HEK293 (cell line): ENCODE results near the gene DYNLL1.

Experiments
- CTCF ChIA-PET: fragments of 350-600 bp; formaldehyde crosslinking; extraction: SDS; loops from one replicate; lab custom pipeline; 2021; ENCODE audit warnings: antibody characterized with exemption; lab: Yijun Ruan, JAX
- POLR2A ChIA-PET: fragments of 300-600 bp; formaldehyde crosslinking; extraction: SDS; loops from one replicate; lab custom pipeline; 2020; ENCODE audit warnings: antibody characterized with exemption, inconsistent platforms; lab: Yijun Ruan, JAX
- H3K27ac ChIP-seq: fragments of 200-500 bp; sonication (Bioruptor generic); 2 replicates; pipeline ENCODE4 v1.5.1; 2014; ENCODE audit warnings: low read depth, low read length, control low read depth, inconsistent platforms; ENCODE audit errors: extremely low read depth
- H3K36me3 ChIP-seq, 2 experiments: fragments of 200-500 bp in 1 of 2; sonication (Bioruptor generic) in 1 of 2; 1 replicate in 1 of 2; 2 replicates in 1 of 2; pipeline ENCODE4 v1.5.1; 2014 to 2017; ENCODE audit warnings: inconsistent platforms in 2 of 2, low read length in 2 of 2; ENCODE audit not compliant: control insufficient read depth in 2 of 2, insufficient read depth in 1 of 2
- H3K4me1 ChIP-seq: fragments of 200-500 bp; sonication (Bioruptor generic); 2 replicates; pipeline ENCODE4 v1.5.1; 2014; ENCODE audit warnings: mild to moderate bottlenecking, low read length, inconsistent platforms; ENCODE audit not compliant: control insufficient read depth, insufficient read depth
- H3K4me3 ChIP-seq: 2 replicates; pipeline ENCODE4 v1.5.1; 2011; ENCODE audit warnings: low read depth, mild to moderate bottlenecking, control low read depth, low read length, moderate library complexity
- H3K9me3 ChIP-seq: fragments of 200-500 bp; sonication (Bioruptor generic); 2 replicates; pipeline ENCODE4 v1.5.1; 2014; ENCODE audit warnings: low read depth, low read length, inconsistent platforms; ENCODE audit not compliant: control insufficient read depth, insufficient read depth
- CTCF ChIP-seq: fragments of 450-650 bp; formaldehyde crosslinking; IDR thresholded peaks from 2 replicates; pipeline ENCODE4 v1.5.1; 2016; ENCODE audit warnings: missing biosample characterization, missing genetic modification characterization
- HOXC10 ChIP-seq: sonication (generic); formaldehyde crosslinking; IDR thresholded peaks from 2 replicates; pipeline ENCODE4 v1.8.1; 2023; ENCODE audit warnings: mild to moderate bottlenecking, missing genetic modification reagents
- KLF8 ChIP-seq: fragments of 450-650 bp; formaldehyde crosslinking; IDR thresholded peaks from 2 replicates; pipeline ENCODE4 v1.5.1; 2016; ENCODE audit warnings: missing biosample characterization, missing genetic modification characterization
- ZBTB20 ChIP-seq: fragments of 450-650 bp; formaldehyde crosslinking; IDR thresholded peaks from 2 replicates; pipeline ENCODE4 v1.5.1; 2016; ENCODE audit warnings: missing biosample characterization, missing genetic modification characterization
- ZBTB6 ChIP-seq: fragments of 450-650 bp; formaldehyde crosslinking; IDR thresholded peaks from 2 replicates; pipeline ENCODE4 v1.5.1; 2017; ENCODE audit warnings: missing biosample characterization, missing genetic modification characterization
- ZBTB7A ChIP-seq: fragments of 450-650 bp; formaldehyde crosslinking; IDR thresholded peaks from 2 replicates; pipeline ENCODE4 v1.5.1; 2016; ENCODE audit warnings: low read depth, missing biosample characterization, missing genetic modification characterization
- ZFP3 ChIP-seq: fragments of 450-650 bp; formaldehyde crosslinking; IDR thresholded peaks from 2 replicates; pipeline ENCODE4 v1.5.1; 2016; ENCODE audit warnings: low read depth, missing biosample characterization, missing genetic modification characterization
- ZFP69B ChIP-seq: fragments of 450-650 bp; formaldehyde crosslinking; IDR thresholded peaks from 2 replicates; pipeline ENCODE4 v1.5.1; 2016; ENCODE audit warnings: missing biosample characterization, missing genetic modification characterization
- ZNF155 ChIP-seq: fragments of 450-650 bp; formaldehyde crosslinking; IDR thresholded peaks from 2 replicates; pipeline ENCODE4 v1.5.1; 2016; ENCODE audit warnings: missing biosample characterization, missing genetic modification characterization
- ZNF174 ChIP-seq: fragments of 450-650 bp; formaldehyde crosslinking; IDR thresholded peaks from 2 replicates; pipeline ENCODE4 v1.5.0; 2017; ENCODE audit warnings: missing biosample characterization, mild to moderate bottlenecking, missing genetic modification characterization
- ZNF2 ChIP-seq: fragments of 450-650 bp; formaldehyde crosslinking; IDR thresholded peaks from 2 replicates; pipeline ENCODE4 v1.5.1; 2016; ENCODE audit warnings: missing biosample characterization, missing genetic modification characterization
- ZNF214 ChIP-seq: fragments of 450-650 bp; formaldehyde crosslinking; IDR thresholded peaks from 2 replicates; pipeline ENCODE4 v1.5.1; 2017; ENCODE audit warnings: missing biosample characterization, mild to moderate bottlenecking, missing genetic modification characterization, borderline replicate concordance
- ZNF248 ChIP-seq: fragments of 450-650 bp; formaldehyde crosslinking; IDR thresholded peaks from 2 replicates; pipeline ENCODE4 v1.5.1; 2017; ENCODE audit warnings: missing biosample characterization, missing genetic modification characterization
- ZNF274 ChIP-seq, 2 experiments: fragments of 200-500 bp in 1 of 2; fragments of 450-650 bp in 1 of 2; sonication (Bioruptor generic) in 1 of 2; formaldehyde crosslinking in 1 of 2; IDR thresholded peaks; 2 replicates each; pipeline versions ENCODE4 v1.5.1 to v1.6.1; 2014 to 2016; ENCODE audit warnings: borderline replicate concordance in 1 of 2, inconsistent platforms in 1 of 2, low read length in 1 of 2, missing biosample characterization in 1 of 2, missing genetic modification characterization in 1 of 2
- ZNF366 ChIP-seq: fragments of 450-650 bp; formaldehyde crosslinking; conservative IDR thresholded peaks from 2 replicates; pipeline ENCODE4 v1.5.1; 2016; ENCODE audit warnings: missing biosample characterization, missing genetic modification characterization
- ZNF37A ChIP-seq: fragments of 450-650 bp; IDR thresholded peaks from 2 replicates; pipeline ENCODE4 v1.5.1; 2018; ENCODE audit warnings: missing biosample characterization, missing genetic modification characterization
- ZNF449 ChIP-seq: fragments of 450-650 bp; formaldehyde crosslinking; IDR thresholded peaks from 2 replicates; pipeline ENCODE4 v1.5.1; 2017; ENCODE audit warnings: missing biosample characterization, mild to moderate bottlenecking, missing genetic modification characterization, moderate library complexity
- ZNF530 ChIP-seq: fragments of 450-650 bp; formaldehyde crosslinking; IDR thresholded peaks from 2 replicates; pipeline ENCODE4 v1.5.1; 2016; ENCODE audit warnings: low read depth, missing biosample characterization, missing genetic modification characterization
- ZNF549 ChIP-seq: fragments of 450-650 bp; IDR thresholded peaks from 2 replicates; pipeline ENCODE4 v1.5.1; 2018; ENCODE audit warnings: missing biosample characterization, missing genetic modification characterization, mild to moderate bottlenecking, inconsistent platforms, moderate library complexity
- ZNF624 ChIP-seq: fragments of 450-650 bp; formaldehyde crosslinking; IDR thresholded peaks from 2 replicates; pipeline ENCODE4 v1.5.1; 2017; ENCODE audit warnings: missing biosample characterization, missing genetic modification characterization
- ZNF639 ChIP-seq: fragments of 450-650 bp; formaldehyde crosslinking; IDR thresholded peaks from 2 replicates; pipeline ENCODE4 v1.5.1; 2016; ENCODE audit warnings: missing biosample characterization, missing genetic modification characterization
- ZNF658 ChIP-seq: fragments of 450-650 bp; formaldehyde crosslinking; IDR thresholded peaks from 2 replicates; pipeline ENCODE4; 2016; ENCODE audit warnings: missing biosample characterization, missing genetic modification characterization
- ZNF664 ChIP-seq: fragments of 450-650 bp; formaldehyde crosslinking; IDR thresholded peaks from 2 replicates; pipeline ENCODE4 v1.5.1; 2016; ENCODE audit warnings: missing biosample characterization, missing genetic modification characterization
- ZNF792 ChIP-seq: fragments of 450-650 bp; formaldehyde crosslinking; IDR thresholded peaks from 2 replicates; pipeline ENCODE4 v1.5.1; 2016; ENCODE audit warnings: missing biosample characterization, missing genetic modification characterization
- ZNF830 ChIP-seq: fragments of 450-650 bp; IDR thresholded peaks from 2 replicates; pipeline ENCODE4 v1.5.0; 2018; ENCODE audit warnings: missing biosample characterization, missing genetic modification characterization, low read depth, mild to moderate bottlenecking, moderate library complexity
- TF ChIP-seq, protein P1 (sequence below): fragments of 450-650 bp; formaldehyde crosslinking; conservative IDR thresholded peaks from 2 replicates; pipeline ENCODE4 v1.5.1; 2016; ENCODE audit warnings: low read depth, missing biosample characterization, missing genetic modification characterization

The DYNLL1 gene

DNA sequence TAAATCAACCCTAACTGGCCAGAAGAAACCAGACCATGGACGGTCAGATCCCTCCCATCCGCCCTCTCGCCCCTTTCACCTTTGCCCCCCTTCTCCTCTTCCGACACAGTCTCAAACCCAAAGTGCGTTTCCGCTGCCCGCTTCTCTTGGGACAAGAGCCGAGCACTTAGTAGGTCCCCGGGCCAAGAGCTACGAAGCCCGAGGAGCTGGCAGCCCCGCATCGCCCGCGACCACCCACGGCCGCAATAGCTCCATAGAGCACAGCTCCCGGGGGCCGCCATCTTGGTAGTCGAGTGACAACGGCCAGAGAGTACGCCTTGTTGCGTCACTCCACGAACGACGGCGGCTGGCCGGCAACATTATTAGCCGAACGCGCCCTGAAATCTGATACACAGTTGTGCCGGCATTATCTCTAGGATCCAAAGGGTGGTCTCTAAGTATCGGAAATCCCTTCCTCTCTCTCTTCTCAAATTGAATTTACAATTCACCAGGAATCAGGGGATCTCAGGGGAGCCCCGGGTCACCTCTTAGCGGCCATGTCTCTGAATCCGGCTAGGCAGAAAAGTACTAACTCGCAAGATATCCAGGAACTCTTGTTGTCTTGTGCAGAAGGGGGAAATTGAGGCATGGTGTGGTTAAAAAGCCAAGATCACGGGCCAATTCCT lies 33.1 kb downstream of the DYNLL1 start, which contains the start of gene COQ5:
Gene COQ5 (minus strand): TSS at position 298 of the 665 bp plus-strand sequence. CDS start 17 bp downstream, at position 281.
- Histone ChIP-seq H3K27ac (peak within 1 kb of the TSS; percentile 69), H3K9me3 (no peaks in the 10 kb centered on the region), H3K36me3 (no peaks in the 10 kb centered on the region), H3K4me1 (no peaks in the 10 kb centered on the region), H3K4me3 (peak within 1 kb of the TSS; percentile 99)
- CTCF ChIA-PET = interaction anchor here (0.5 to 1.0 kb wide), 4 partner anchors 54 to 674 kb away, joined by 3 to 4 read pairs (median 4); partner anchors contain the start of gene RPLP0
- POLR2A ChIA-PET = interaction anchor here (0.6 to 2.0 kb wide), 8 partner anchors 28 to 187 kb away, joined by 3 to 26 read pairs (median 4); partner anchors contain the start of genes DYNLL1 and POP5
- TF ChIP-seq ZNF248 (tag by site-specific recombination) (no peak), ZNF830 (tag by site-specific recombination) (no peak), ZNF274 (IDR thresholded peaks at IDR 0.05; ENCODE audit: low read length) (no peak), ZNF274 (tag by site-specific recombination; IDR thresholded peaks at IDR 0.05; ENCODE audit: borderline replicate concordance) (no peak), ZNF449 (tag by site-specific recombination) (peak; percentile 61; the same call in 1 of the 2 replicates), HOXC10 (CRISPR knock-in tag) (no peak), CTCF (tag by site-specific recombination) (peak; percentile 7; the same call in 1 of the 2 replicates), ZNF792 (tag by site-specific recombination) (no peak), ZNF664 (tag by site-specific recombination) (no peak), ZBTB20 (tag by site-specific recombination) (no peak; the same call in 1 of the 2 replicates), ZNF2 (tag by site-specific recombination) (peak; percentile 92), ZNF174 (tag by site-specific recombination) (no peak), ZNF639 (tag by site-specific recombination) (peak; percentile 47; the same call in 1 of the 2 replicates), ZFP69B (tag by site-specific recombination) (no peak; the same call in 1 of the 2 replicates), ZBTB7A (peak; percentile 92), ZNF658 (tag by site-specific recombination) (no peak), KLF8 (tag by site-specific recombination) (peak; percentile 91), ZNF214 (tag by site-specific recombination) (no peak; the same call in 1 of the 2 replicates), ZNF155 (tag by site-specific recombination) (no peak), ZNF366 (peak; percentile 43), ZNF624 (tag by site-specific recombination) (no peak), ZNF549 (tag by site-specific recombination) (no peak), ZNF37A (tag by site-specific recombination) (no peak), ZBTB6 (tag by site-specific recombination) (no peak), ZNF530 (tag by site-specific recombination) (no peak), ZFP3 (tag by site-specific recombination) (no peak)
- TF ChIP-seq, protein P1, sequence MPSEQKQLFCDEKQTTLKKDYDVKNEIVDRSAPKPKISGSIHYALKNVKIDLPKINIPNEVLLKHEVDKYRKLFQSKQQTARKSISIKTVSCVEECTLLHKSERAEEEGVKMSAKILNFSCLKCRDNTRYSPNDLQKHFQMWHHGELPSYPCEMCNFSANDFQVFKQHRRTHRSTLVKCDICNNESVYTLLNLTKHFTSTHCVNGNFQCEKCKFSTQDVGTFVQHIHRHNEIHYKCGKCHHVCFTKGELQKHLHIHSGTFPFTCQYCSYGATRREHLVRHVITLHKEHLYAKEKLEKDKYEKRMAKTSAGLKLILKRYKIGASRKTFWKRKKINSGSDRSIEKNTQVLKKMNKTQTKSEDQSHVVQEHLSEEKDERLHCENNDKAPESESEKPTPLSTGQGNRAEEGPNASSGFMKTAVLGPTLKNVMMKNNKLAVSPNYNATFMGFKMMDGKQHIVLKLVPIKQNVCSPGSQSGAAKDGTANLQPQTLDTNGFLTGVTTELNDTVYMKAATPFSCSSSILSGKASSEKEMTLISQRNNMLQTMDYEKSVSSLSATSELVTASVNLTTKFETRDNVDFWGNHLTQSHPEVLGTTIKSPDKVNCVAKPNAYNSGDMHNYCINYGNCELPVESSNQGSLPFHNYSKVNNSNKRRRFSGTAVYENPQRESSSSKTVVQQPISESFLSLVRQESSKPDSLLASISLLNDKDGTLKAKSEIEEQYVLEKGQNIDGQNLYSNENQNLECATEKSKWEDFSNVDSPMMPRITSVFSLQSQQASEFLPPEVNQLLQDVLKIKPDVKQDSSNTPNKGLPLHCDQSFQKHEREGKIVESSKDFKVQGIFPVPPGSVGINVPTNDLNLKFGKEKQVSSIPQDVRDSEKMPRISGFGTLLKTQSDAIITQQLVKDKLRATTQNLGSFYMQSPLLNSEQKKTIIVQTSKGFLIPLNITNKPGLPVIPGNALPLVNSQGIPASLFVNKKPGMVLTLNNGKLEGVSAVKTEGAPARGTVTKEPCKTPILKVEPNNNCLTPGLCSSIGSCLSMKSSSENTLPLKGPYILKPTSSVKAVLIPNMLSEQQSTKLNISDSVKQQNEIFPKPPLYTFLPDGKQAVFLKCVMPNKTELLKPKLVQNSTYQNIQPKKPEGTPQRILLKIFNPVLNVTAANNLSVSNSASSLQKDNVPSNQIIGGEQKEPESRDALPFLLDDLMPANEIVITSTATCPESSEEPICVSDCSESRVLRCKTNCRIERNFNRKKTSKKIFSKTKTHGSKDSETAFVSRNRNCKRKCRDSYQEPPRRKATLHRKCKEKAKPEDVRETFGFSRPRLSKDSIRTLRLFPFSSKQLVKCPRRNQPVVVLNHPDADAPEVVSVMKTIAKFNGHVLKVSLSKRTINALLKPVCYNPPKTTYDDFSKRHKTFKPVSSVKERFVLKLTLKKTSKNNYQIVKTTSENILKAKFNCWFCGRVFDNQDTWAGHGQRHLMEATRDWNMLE (tag by site-specific recombination) = peak; percentile 28
